HG03342 (cell line): Measurements from ENCODE around the gene WFS1.

Source experiments
- ATAC-seq: cut with Tn5 transposase; IDR thresholded peaks from one replicate; pipeline ENCODE4 v1.9.1; 2021; ENCODE audit warnings: mild to moderate bottlenecking, moderate library complexity; ENCODE audit not compliant: unreplicated experiment

WFS1 gene

DNA sequence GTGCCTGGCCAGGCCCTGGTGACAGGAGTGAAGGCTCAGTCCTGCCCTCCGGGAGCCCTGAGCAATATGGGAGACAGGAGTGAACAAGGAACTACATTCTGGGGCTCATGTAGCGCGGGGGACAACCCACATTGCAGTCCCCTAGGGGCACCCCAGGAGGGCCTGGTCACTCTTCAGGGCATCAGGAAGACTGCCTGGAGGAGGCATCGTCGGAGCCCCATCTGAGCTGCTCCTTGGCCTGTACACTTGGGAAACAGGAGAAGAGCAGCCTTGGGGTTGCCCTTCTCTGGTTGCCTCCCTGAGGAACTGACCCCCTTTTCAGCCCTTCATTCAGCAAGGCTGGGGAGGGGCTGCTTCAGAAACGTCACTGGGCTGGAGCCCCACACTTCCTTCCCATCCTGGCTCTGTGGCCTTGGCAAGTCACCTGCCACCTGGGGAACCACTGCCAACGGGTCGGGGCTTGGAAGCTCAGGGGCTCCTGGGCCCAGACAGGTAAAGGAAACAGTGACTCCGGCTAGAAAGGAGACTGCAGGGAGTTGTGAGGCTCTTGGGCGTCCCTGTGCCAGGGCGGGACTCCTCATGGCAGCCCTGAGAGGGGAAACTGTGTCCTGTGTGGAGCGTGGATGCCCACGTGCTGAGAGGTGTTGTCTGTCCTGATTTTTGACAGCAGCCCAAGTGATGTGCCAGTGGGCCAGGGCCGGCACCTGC lies 10.1 kb downstream of the WFS1 start:
- no peak for ATAC-seq

DNA sequence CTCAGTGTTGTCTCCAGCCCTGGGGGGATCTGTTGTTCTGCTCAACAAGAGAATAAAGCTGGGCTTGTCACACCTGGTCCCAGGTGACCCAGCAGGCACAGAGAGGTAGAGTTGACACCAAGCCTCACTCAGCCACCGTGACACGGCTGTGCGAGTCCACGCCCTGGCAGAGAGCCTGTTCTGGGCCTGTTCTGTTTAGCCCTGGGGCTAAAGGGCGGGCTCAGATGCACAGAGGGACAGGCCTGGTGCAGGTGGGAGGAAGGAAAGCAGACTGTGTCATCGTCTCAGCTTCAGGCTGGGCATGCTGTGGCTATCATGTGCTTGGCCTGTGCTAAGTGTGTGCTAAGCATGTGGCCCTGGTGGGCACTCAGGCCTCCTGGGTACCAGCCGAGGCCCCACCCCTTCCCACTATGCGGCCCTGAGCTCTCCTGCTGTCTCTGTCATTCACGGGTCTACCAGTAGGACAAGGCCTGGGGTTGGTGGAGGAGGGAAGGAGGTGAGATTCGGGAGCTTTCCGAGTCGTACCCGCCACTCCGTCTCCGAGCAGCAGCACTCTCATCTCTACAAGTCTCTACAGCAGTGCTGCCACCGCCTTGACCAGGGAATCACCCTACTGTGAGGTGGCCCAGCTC lies 10.8 kb downstream of the WFS1 start:
- ATAC-seq: no peak

DNA sequence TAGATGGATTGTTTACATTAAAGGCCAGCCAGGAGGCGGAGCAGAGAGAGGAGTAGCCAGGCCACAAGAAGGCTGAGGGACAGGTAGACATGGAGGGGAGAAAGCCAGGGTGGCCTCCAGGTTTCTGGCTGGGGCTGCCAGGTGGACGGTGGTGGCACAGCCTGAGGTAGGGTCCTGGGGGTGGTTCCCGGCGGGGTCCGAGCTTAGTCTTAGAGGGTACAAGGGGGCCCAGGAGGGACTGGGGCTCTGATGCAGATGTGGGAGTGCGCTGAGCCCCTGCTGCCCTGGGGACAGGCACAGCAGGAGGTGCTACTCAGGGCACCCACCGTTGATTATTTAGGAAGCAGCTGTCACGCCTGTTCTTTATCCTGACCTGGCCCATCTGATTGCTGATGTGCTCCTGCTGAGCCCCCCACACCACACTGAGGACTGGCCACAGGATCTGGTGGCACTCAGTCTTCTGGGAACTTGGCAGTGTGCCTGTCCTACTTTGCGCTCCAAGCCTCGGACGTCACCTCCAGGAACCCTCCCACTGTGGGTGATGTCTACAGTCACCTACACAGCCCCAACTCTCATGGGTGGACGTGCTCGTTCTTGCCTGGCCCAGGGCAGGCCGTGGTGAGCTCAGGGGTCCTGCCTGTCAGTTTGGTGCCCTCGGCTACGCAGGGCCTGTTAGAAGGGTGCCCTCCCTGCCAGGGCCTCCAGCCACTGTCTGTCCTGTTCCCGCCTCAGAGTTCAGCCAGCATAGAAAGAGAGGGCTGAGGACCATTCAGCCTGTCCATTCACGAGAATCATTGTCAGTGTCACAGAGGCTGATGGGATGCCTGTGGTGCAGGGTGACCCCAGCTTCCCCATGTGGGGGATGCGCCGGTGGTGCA lies 12.0 kb downstream of the WFS1 start:
- no peak for ATAC-seq

DNA sequence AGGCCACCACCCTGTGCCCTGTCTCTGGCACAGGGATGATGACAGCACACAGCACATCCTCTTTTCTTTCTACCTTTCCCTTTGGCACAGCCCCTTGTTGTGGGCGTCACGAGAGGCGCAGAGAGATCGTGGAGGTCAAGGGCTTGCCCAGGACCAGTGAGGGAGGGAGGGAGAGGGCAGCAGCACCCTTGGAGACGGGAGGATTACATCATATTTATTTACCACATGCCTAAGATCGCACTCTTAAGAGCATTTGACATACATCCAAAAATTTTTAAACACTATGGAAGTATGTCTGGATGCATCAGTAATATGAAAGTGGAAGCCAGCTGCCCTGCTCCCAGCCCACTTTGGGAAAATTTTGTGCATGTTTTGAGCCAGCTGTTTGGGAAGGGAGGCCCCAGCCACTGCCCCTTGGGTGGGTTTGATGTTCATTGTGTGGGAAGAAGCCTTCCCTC lies 12.7 kb downstream of the WFS1 start:
- ATAC-seq: no peak

DNA sequence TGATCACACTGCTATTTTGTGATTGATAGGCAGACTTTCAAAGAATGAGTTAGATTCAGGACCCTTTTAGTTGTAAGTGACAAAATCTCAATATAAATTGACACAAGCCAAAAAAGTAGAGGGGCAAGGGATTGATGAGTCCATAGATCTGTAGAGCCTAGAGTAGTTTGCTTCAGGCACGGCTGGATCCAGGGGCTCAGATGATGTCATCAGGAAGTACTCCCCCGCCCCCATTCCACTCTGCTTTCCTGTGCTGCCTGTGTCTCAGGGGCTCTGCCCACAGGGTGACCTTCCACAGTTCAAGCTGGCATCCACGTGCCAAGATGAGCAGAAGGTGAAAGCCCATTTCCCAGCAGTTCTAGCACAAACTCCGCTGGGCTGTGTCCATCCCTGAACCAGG lies 13.6 kb downstream of the WFS1 start:
- ATAC-seq: no peak

DNA sequence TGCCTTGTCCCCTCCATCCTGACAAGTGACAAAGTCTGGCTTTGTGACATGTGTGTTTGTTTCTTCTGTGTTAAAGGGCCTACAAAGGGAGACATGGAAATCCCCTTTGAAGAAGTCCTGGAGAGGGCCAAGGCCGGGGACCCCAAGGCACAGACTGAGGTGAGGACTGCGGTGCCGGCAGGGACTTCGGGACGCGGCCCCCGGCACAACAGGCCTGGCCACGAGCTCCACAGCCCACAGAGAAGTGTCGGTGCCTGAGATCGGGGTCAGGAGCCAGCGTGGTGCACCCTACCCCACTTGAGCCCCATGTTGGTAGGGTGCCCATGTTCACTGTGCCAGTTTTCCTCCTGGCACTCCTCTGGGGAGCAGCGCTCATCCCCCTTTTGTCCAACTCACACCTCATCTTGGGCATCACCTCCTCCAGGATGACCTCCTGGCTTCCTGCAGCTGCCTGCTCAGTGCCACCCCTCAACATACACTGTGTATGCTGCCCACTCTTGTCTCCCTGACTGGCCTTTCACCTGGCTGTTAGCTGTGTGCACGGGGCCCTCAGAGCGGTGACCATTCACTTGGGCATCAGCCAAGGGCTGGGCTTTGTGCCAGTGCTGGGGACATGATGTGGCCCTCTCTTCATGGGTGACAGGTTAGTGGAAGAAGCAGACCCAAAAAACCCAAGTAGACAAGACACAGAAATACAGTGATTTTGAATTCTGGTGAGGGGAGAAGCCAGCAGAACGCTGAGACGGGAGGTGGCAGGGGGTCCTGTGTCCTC lies 17.6 kb downstream of the WFS1 start:
- ATAC-seq: no peak

DNA sequence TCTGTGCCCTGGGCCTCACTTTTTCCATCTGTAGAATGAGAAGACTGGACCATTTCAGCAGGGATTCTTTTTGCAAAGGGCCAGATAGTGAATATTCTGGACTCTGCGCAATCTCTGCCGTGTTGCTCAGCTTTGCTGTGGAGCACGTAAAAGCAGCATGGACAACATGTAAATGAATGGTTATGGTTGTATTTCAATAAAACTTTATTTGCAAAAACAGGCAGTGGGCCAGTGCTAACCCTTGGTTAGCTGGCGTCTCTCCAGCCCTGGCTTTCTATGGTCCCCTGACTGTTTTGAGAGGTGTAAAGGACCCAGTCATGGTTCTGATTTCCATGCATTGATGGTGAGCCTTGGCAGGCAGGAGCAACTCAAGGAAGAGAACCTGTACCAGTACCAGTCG lies 18.7 kb downstream of the WFS1 start:
- no peak for ATAC-seq

DNA sequence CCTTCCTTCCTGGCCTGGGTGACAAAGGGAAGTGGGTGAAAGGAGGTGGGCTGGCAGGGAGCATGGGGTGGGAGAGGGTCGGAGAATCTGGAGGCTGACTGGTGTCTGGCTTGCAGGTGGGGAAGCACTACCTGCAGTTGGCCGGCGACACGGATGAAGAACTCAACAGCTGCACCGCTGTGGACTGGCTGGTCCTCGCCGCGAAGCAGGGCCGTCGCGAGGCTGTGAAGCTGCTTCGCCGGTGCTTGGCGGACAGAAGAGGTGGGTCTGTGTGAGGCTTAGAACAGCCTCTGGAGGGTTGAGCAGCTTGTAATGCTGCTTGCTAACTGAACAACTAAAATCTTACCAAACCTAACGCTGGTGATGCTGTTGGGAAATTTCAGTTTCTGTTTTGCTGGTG lies 19.2 kb downstream of the WFS1 start:
- no peak for ATAC-seq

DNA sequence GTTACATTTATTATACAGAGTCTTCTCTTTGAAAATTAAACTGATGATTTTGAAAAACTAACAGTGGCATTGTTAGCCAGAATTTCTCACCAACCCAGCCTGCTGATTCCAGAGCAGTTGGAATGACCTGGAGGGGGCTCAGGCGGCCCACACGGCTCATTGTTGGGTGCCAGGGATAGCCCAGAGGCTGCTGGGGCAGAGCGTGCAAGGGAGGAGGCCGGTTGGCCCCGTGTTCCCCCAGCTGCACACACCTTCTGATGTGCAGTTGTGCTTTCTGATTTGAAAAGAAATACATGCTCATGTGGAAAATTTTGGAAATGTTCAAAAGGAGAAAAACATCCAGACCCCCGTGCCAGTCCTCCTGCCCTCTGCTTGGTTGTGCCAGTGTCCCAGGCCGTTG lies 20.6 kb downstream of the WFS1 start:
- no peak for ATAC-seq

DNA sequence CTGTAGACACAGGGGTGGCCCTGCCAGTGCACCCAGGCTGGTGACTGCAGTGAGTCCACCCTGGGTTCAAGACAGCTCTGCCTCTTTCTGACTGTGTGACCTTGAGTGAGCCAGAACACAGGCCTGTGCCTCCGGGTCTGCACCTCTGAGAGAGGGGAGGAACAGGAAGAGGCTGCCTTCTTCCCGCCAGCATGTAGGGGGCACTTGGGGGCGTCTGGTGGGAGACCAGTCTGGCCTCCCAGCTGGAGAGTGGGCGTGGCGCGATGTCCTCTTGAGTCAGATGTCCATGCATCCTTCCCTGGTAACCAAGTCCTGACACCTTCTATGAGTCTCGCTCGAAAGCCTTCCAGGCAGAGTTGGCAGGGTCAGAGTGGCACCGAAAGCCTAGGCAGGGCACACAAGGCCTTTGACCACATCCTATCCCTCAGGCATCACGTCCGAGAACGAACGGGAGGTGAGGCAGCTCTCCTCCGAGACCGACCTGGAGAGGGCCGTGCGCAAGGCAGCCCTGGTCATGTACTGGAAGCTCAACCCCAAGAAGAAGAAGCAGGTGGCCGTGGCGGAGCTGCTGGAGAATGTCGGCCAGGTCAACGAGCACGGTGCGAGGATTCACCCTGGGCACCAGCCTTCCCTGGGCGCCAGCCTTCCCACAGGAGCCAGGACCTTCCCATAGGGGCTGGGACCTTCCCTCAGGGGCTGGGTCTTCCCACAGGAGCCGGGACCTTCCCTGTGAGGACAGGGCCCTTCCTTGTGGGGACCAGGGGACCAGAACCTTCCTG lies 21.3 kb downstream of the WFS1 start:
- ATAC-seq: no peak

DNA sequence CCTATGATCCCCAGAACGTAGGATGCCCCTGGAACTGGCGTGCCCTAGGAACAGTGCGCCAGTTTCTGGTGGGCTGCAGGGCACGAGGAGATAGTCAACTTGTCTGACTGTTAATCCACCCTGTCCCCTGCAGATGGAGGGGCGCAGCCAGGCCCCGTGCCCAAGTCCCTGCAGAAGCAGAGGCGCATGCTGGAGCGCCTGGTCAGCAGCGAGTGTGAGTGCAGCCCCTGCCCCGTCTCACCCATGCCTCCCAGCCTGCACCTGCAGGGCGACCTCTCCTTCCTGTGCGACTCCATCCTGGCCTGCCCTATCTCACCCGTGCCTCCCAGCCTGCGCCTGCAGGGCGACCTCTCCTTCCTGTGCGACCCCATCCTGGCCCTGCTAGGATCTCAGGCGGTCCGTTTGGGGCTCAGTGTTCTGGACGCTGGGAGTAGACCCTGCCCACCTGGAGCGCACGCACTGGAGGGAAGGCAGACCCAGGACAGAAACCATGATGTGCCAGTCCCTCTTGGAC lies 22.2 kb downstream of the WFS1 start:
- ATAC-seq: no peak

DNA sequence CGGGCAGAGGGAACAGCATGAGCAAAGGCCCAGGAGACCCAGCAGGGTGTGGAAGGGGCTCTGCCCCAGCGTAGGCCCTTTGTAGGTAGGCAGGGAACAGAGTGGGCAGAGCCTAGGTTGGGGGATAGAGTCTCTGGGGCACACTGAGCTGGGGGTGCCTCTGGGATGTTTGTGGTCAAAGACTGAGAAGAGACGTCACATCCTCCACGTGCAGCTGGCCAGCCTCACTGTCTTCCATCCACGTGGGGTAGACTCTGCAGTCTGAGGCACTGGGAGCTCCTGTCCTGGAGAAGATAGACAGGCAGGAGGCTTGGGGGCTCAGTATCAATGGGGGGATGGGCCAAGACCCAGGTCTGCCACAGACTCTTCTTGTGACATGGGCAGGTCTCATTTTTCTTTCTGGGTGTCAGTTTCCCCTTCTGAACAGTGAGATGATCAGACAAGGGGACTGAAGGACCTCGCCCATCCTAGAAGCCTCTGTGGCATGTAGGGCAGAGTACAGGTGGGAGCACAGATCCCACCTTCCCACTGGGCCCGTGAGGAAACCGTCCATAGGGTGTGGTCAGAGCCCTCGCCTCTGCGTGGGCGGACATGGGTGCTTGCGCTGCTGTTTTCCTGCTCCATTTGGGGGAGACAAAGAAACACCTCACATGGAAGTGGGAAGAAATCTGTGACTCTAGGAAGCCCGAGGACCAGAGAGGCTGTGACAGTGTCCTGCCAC lies 22.9 kb downstream of the WFS1 start:
- ATAC-seq: no peak

DNA sequence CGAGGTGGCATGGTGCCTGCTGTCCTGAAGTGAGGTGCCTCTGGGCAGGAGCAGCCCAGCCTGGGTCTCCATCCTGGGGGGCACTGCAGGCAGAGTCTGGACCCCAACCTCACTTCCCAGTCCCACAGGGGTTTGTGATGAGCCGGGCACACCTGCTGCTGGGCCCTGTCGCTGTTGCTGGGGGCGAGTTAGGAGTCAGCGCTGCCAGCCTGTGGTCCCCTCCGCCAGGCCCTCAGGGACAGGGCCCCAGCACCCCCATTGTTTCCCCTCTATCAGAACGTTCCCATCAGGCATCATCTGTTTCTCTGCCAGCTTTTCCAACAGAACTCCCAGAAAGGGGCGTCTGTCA lies 23.4 kb downstream of the WFS1 start:
- ATAC-seq: no peak

DNA sequence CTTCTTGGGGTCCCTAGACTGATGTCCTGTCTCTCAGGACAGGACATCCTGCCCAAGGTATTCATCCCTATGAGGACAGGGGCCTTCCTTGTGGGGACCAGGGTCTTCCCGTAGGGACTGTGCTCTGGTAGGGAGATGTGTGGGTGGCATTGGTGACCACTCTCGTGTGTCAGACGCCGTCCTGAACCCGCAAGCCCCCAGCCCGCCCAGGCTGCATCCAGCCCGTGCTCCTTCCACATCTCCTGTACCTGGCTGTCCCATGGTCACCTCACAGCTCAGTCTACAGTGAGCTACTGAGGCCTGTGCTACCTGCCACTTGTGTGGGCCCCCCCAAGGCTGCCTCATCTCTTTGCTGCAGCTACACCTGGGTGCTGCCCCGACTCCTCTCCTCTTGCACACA lies 24.0 kb downstream of the WFS1 start:
- no peak for ATAC-seq

DNA sequence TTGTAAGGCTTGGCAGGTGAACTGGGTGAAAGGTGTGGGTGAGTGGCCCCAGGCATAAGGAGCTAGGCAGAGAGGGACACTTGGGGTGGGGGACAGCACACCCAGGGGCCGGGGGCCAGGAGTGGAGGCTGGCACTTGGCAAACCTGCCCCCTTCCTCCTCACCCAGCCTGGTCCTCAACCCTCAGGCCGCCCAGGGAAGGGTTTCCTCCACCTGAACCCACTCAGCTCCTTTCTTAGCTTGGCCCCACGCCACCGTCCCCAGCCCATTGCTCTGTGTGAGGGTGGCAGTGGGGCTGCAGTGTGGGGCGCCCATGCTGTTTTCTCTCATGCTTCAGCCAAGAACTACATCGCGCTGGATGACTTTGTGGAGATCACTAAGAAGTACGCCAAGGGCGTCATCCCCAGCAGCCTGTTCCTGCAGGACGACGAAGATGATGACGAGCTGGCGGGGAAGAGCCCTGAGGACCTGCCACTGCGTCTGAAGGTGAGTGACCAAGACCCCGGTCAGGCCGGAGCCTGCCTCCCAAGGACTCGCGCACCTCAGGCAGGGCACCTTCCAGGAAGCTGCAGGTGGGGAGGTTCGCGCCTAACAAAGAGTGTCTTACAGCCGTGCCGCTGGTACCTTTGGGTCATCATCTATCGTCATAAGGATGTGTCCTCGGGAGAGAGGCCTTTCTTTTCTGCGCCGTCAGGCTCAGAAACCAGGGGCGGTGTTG lies 25.2 kb downstream of the WFS1 start:
- ATAC-seq: no peak

DNA sequence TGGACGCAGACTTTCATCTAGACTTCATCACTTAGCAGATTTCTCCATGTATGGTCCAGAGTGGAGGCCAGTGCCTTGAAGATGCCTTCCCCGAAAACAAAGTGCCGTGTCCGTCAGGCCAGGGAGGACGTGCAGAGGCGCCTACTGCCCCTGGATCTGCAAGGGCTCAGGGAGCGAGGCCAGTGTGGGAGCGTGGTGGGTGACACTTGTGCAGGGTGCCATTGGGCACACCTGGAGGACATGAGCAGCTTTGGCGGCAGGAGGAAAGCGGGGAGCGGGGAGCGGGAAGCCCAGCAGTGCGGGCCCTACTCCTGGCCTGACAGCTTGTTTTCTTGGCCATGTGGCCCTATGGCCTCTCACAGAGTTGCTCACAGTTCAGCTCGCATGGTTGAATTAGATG lies 25.8 kb downstream of the WFS1 start:
- ATAC-seq: no peak

DNA sequence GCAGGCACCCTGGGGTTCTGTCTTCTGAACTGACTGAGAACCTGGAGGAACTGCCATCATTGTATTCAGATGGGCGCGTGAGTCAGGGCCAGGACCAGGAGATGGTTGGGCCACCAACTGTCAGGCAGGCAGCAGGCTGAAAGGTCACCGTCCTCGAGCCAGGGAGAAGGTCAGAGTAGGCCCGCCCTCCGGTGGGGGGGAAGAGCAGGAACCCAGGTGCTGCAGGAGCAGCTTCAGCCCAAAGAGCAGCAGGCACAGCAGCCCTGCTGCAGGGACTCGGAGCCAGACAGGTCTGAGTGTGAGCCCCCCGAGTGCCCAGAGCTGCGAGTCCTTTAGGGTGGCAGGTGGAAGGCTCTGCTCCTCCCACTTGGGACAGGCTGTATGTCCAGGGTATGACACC lies 26.4 kb downstream of the WFS1 start:
- no peak for ATAC-seq

DNA sequence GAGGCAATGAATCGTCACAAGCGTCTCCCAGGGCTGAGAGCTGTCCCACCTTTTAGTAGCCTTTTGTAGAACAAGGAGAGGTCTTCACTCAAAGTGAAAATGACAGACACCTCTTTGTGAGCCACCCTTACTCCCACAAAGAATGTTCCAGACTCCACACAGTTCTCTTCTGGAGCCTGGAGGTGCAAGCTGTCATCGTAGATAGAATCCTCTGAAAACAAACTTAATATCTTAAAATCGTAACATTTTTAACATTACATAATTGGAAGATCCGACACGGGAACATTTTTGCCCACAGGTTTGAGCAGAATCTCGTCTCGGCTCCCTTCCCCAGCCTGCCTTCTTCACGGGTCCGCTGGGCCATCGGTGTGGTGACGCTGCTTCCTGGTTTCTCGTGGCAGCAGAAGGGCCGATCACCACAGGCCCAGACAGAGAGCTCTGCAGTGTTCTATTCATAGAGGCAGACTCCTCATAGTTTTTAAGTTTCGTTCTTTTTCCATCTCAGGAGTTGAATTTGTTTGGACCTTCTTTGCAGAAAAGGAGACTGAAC lies 27.7 kb downstream of the WFS1 start:
- no peak for ATAC-seq

DNA sequence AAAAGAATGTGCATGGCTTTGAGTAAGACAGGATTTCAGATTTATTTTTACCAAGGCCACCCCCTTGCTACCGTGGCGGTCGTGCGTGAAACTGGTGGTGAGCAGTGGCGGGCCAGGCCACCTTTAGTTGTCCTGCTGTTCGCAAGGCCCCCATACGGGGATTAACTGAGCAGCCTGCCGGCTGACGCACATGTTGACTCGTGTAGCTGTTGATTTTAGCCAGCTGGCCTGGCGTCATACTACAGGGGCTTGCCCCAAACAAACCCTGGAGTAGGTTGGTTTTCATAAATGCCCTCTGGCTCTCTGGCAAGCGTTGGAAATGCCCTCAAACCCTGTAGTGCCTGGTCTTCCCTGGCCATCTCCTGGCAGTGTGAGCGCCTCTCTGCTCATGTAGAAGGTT lies 28.4 kb downstream of the WFS1 start:
- no peak for ATAC-seq
